Thoracic aorta (tissue), 2 donors: ENCODE data around the gene KHDC1. TPM values are rescaled to one million over a fixed set of nuclear protein-coding genes. Genes with fewer than 3 reads are reported as not detected.

Experiments
- ATAC-seq: fragments of 150-250 bp; one replicate; pipeline ENCODE4 v1.8.0; 2017; ENCODE audit warnings: low read depth; ENCODE audit not compliant: insufficient number of reproducible peaks, low FRiP score
- DNase-seq: peaks from one replicate; pipeline ENCODE4 v3.0.0-alpha.2; 2020; ENCODE audit warnings: low spot score
- H3K27ac ChIP-seq, 2 donors: fragments of 200-600 bp; sonication (generic); 1 replicate in 1 of 2; 2 replicates in 1 of 2; pipeline ENCODE4 v1.5.1; 2016; ENCODE audit warnings: mild to moderate bottlenecking in 2 of 2, moderate library complexity in 2 of 2
- H3K27me3 ChIP-seq: fragments of 200-600 bp; sonication (generic); replicated peaks from 2 replicates; pipeline ENCODE4 v1.6.0; 2016; ENCODE audit warnings: mild to moderate bottlenecking; ENCODE audit not compliant: insufficient read depth
- H3K36me3 ChIP-seq: fragments of 200-600 bp; sonication (generic); one replicate; pipeline ENCODE4 v1.5.1; 2016
- H3K4me1 ChIP-seq, 2 donors: fragments of 200-600 bp; sonication (generic); 1 replicate in 1 of 2; 2 replicates in 1 of 2; pipeline versions ENCODE4 v1.5.1 to v1.6.0; 2016; ENCODE audit warnings: low read depth in 2 of 2, mild to moderate bottlenecking in 1 of 2; ENCODE audit not compliant: control insufficient read depth in 1 of 2
- H3K4me3 ChIP-seq: fragments of 200-600 bp; sonication (generic); 2 replicates; pipeline ENCODE4 v1.5.1; 2016; ENCODE audit warnings: mild to moderate bottlenecking
- H3K9me3 ChIP-seq: fragments of 200-600 bp; sonication (generic); 2 replicates; pipeline ENCODE4 v1.5.1; 2016
- CTCF ChIP-seq: fragments of 200-600 bp; sonication (generic); IDR thresholded peaks from one replicate; pipeline ENCODE4 v1.5.1; 2019; ENCODE audit warnings: antibody characterized with exemption
- total RNA-seq, 2 donors: library from RNA; depleted of rRNA; stranded (reverse); fragments of >200 nt; gene quantifications; one replicate each; pipeline versions ENCODE4 v1.1.0 to v1.2.3, GENCODE V29; 2016

Gene KHDC1
- total RNA-seq, 2 donors from 2014 or later = 0.81 to 8.1 TPM

- ATAC-seq (no peak), DNase-seq (no peak)
- TF ChIP-seq CTCF = no peak
Measured at GRCh38 chr6:73302339-73302738, 39.3 kb upstream of the KHDC1 start.

GRCh38 chr6:73299151-73299971, 36.4 kb upstream of the KHDC1 start:
- DNase-seq = no peak
- Histone ChIP-seq H3K4me1 (no peaks in the 10 kb centered on the region), H3K36me3 (no peaks in the 10 kb centered on the region), H3K27ac (no peak overlapping the region), H3K27me3 (no peaks in the 10 kb centered on the region), H3K9me3 (no peaks in the 10 kb centered on the region), H3K4me3 (peak overlapping the region; percentile 63)
- TF ChIP-seq CTCF = no peak
- ATAC-seq = no peak

More at GRCh38 chr6:73302339-73302738, 39.3 kb upstream of the KHDC1 start:
- H3K4me1 ChIP-seq = no peaks in the 10 kb centered on the region
- no peak overlapping the region for H3K27ac ChIP-seq
- H3K9me3 ChIP-seq = no peaks in the 10 kb centered on the region
- no peaks in the 10 kb centered on the region for H3K36me3 ChIP-seq
- H3K27me3 ChIP-seq = no peaks in the 10 kb centered on the region
- no peak overlapping the region for H3K4me3 ChIP-seq

DNA sequence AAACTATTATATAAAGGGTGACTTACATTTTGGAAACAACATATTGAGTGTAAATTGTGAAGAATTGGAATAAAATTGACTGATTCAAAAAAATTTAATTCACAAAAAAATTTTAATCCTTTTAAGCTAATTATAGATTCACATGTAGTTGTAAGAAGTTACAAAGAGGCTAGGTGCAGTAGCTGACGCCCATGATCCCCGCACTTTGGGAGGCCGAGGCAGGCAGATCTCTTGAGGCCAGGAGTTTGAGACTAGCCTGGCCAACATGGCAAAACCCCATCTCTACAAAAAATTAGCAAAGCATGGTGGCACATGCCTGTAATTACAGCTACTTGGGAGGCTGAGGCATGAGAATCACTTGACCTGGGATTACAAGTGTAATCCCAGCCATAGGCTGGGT, 30.3 kb upstream of the KHDC1 start:
- no peaks in the 10 kb centered on the region for H3K4me1 ChIP-seq
- DNase-seq = no peak
- H3K4me3 ChIP-seq = no peak overlapping the region
- H3K9me3 ChIP-seq = no peaks in the 10 kb centered on the region
- no peaks in the 10 kb centered on the region for H3K27me3 ChIP-seq
- ATAC-seq = no peak
- H3K27ac ChIP-seq = no peak overlapping the region
- no peak for TF ChIP-seq CTCF
- H3K36me3 ChIP-seq = no peaks in the 10 kb centered on the region

- no peak for DNase-seq
- no peak for ATAC-seq
- Histone ChIP-seq H3K4me1 (no peaks in the 10 kb centered on the region), H3K4me3 (no peak overlapping the region), H3K27ac (no peak overlapping the region), H3K9me3 (no peaks in the 10 kb centered on the region), H3K36me3 (no peaks in the 10 kb centered on the region), H3K27me3 (no peaks in the 10 kb centered on the region)
- no peak for TF ChIP-seq CTCF
Measured at GRCh38 chr6:73290435-73290834, 27.4 kb upstream of the KHDC1 start.

GRCh38 chr6:73286752-73287151, 23.8 kb upstream of the KHDC1 start:
- H3K36me3 ChIP-seq = no peaks in the 10 kb centered on the region
- no peak for ATAC-seq

More at GRCh38 chr6:73286752-73287151, 23.8 kb upstream of the KHDC1 start:
- H3K27me3 ChIP-seq = no peaks in the 10 kb centered on the region
- no peak overlapping the region for H3K4me3 ChIP-seq
- H3K27ac ChIP-seq = no peak overlapping the region
- TF ChIP-seq CTCF = no peak
- no peaks in the 10 kb centered on the region for H3K4me1 ChIP-seq
- H3K9me3 ChIP-seq = no peaks in the 10 kb centered on the region
- DNase-seq = no peak
